CD14-positive monocyte (primary cell): Measurements from ENCODE around the gene IFIT3. TPM values are rescaled to one million over a fixed set of nuclear protein-coding genes. Genes with fewer than 3 reads are reported as not detected.

Experiments used
- DNase-seq, 3 donors: peaks; one replicate each; pipeline ENCODE4 v3.0.0-alpha.2; 2011 to 2022
- H2AFZ ChIP-seq: 2 replicates; pipeline ENCODE4 v1.6.0; 2012; ENCODE audit warnings: mild to moderate bottlenecking, low read depth, low read length, inconsistent platforms; ENCODE audit not compliant: insufficient read depth, poor library complexity, severe bottlenecking
- H3K27ac ChIP-seq, 2 donors: 1 replicate in 1 of 2; 2 replicates in 1 of 2; pipeline ENCODE4 v1.5.1; 2012 to 2013; ENCODE audit warnings: low read length in 2 of 2, control low read depth in 1 of 2, inconsistent platforms in 1 of 2, low read depth in 1 of 2, mild to moderate bottlenecking in 1 of 2
- H3K27me3 ChIP-seq, 2 donors: one replicate each; pipeline versions ENCODE4 v1.6.0 to v1.6.1; 2011 to 2013; ENCODE audit warnings: low read length in 2 of 2; ENCODE audit not compliant: control insufficient read depth in 2 of 2, insufficient read depth in 2 of 2
- H3K36me3 ChIP-seq, 2 donors: replicated peaks in 1 of 2; 1 replicate in 1 of 2; 2 replicates in 1 of 2; pipeline versions ENCODE4 v1.5.1 to v1.6.1; 2012 to 2013; ENCODE audit warnings: low read length in 2 of 2, control low read depth in 1 of 2, inconsistent platforms in 1 of 2, mild to moderate bottlenecking in 1 of 2; ENCODE audit not compliant: insufficient read depth in 2 of 2, control insufficient read depth in 1 of 2
- H3K4me1 ChIP-seq, 2 donors: 1 replicate in 1 of 2; 2 replicates in 1 of 2; pipeline versions ENCODE4 v1.5.1 to v1.6.1; 2012 to 2013; ENCODE audit warnings: low read length in 2 of 2, control low read depth in 1 of 2, inconsistent platforms in 1 of 2, mild to moderate bottlenecking in 1 of 2, moderate library complexity in 1 of 2; ENCODE audit not compliant: insufficient read depth in 2 of 2, control insufficient read depth in 1 of 2
- H3K4me2 ChIP-seq: replicated peaks from 2 replicates; pipeline ENCODE3; 2012; ENCODE audit warnings: low read length, moderate library complexity, mild to moderate bottlenecking; ENCODE audit not compliant: poor library complexity, severe bottlenecking; ENCODE audit errors: extremely low read depth
- H3K4me3 ChIP-seq, 3 experiments: fragments of 200-600 bp in 1 of 3; sonication (generic) in 1 of 3; replicated peaks in 1 of 3; 1 replicate in 2 of 3; 2 replicates in 1 of 3; pipeline ENCODE4 v1.5.1; 2011 to 2013; ENCODE audit warnings: low read length in 3 of 3, mild to moderate bottlenecking in 3 of 3, control low read depth in 2 of 3, low read depth in 2 of 3, inconsistent platforms in 1 of 3, moderate library complexity in 1 of 3
- H3K79me2 ChIP-seq: 2 replicates; pipeline ENCODE4 v1.6.0; 2012; ENCODE audit warnings: mild to moderate bottlenecking, control low read depth, inconsistent platforms, low read length, moderate library complexity; ENCODE audit not compliant: insufficient read depth
- H3K9ac ChIP-seq: 2 replicates; pipeline ENCODE4 v1.6.0; 2017; ENCODE audit warnings: low read length, mild to moderate bottlenecking; ENCODE audit not compliant: insufficient read depth, poor library complexity, severe bottlenecking
- H3K9me3 ChIP-seq, 2 donors: replicated peaks in 1 of 2; 1 replicate in 1 of 2; 2 replicates in 1 of 2; pipeline versions ENCODE4 v1.5.1 to v1.6.1; 2012 to 2013; ENCODE audit warnings: low read length in 2 of 2, control low read depth in 1 of 2; ENCODE audit not compliant: control insufficient read depth in 1 of 2, insufficient read depth in 1 of 2
- H4K20me1 ChIP-seq: 2 replicates; pipeline ENCODE4 v1.6.0; 2012; ENCODE audit warnings: mild to moderate bottlenecking, low read length, control low read depth, moderate library complexity; ENCODE audit not compliant: insufficient read depth
- H3K27ac Mint-ChIP-seq, 7 donors: one replicate each; pipeline ENCODE4 v1.8.0; 2020; ENCODE audit warnings: mild to moderate bottlenecking in 7 of 7, mixed read lengths in 7 of 7, moderate library complexity in 6 of 7, inconsistent platforms in 2 of 7
- H3K27me3 Mint-ChIP-seq, 3 donors: one replicate each; pipeline ENCODE4 v1.8.0; 2021 to 2022; ENCODE audit warnings: low read depth in 3 of 3, mild to moderate bottlenecking in 3 of 3, mixed read lengths in 3 of 3, moderate library complexity in 3 of 3, inconsistent platforms in 1 of 3
- H3K36me3 Mint-ChIP-seq, 2 donors: one replicate each; pipeline ENCODE4 v1.8.0; 2020; ENCODE audit warnings: mixed read lengths in 2 of 2, inconsistent platforms in 1 of 2, mild to moderate bottlenecking in 1 of 2
- H3K4me1 Mint-ChIP-seq: one replicate; pipeline ENCODE4 v1.8.0; 2020; ENCODE audit warnings: mild to moderate bottlenecking, mixed read lengths
- H3K4me3 Mint-ChIP-seq, 2 donors: one replicate each; pipeline ENCODE4 v1.8.0; 2020; ENCODE audit warnings: mild to moderate bottlenecking in 2 of 2, mixed read lengths in 2 of 2, moderate library complexity in 1 of 2
- H3K9me3 Mint-ChIP-seq, 7 donors: one replicate each; pipeline ENCODE4 v1.8.0; 2020 to 2022; ENCODE audit warnings: mixed read lengths in 7 of 7, mild to moderate bottlenecking in 6 of 7, moderate library complexity in 6 of 7, inconsistent platforms in 2 of 7
- CTCF ChIP-seq: fragments of 200-600 bp; IDR thresholded peaks from one replicate; pipeline ENCODE4 v1.8.0; 2022; ENCODE audit warnings: antibody characterized with exemption, mild to moderate bottlenecking
- WGBS: methylation state at CpG from one replicate; pipeline ENCODE4 v1.1.5; 2013; ENCODE audit warnings: missing lambda C conversion rate; ENCODE audit not compliant: insufficient coverage; 5-methylcytosine and 5-hydroxymethylcytosine counted together
- intact Hi-C, 2 donors: fragments of 100-400 bp; cut with micrococcal nuclease; formaldehyde crosslinking; loops; one replicate each; pipeline versions ENCODE4 v1.15.0 to v1.15.1; 2023
- polyA plus RNA-seq, 3 donors: library from polyadenylated mRNA; depleted of rRNA in 1 of 3; unstranded in 2 of 3; stranded (reverse) in 1 of 3; fragments of 300-500 nt in 2 of 3; fragments of >200 nt in 1 of 3; fragmentation: Illumina TruSeq in 2 of 3; gene quantifications; 1 replicate in 2 of 3; 2 replicates in 1 of 3; pipeline ENCODE4 v1.2.3, GENCODE V29; 2012 to 2021

The IFIT3 gene
- polyA plus RNA-seq, 3 donors: 13.8 to 38.0 (median 26.4) TPM

- Histone ChIP-seq H3K36me3 (no peaks in the 10 kb centered on the region), H3K79me2 (no peaks in the 10 kb centered on the region), H3K4me2 (no peak overlapping the region), H3K4me1 (peaks cover 37 to 44% of the 10 kb centered on the region in 2 donors), H2AFZ (no peak overlapping the region), H3K4me3 (no peak overlapping the region), H3K27ac (no peak overlapping the region), H3K9me3 (no peaks in the 10 kb centered on the region), H4K20me1 (no peaks in the 10 kb centered on the region), H3K27me3 (no peaks in the 10 kb centered on the region), H3K9ac (no peak overlapping the region)
- no peaks in the 10 kb centered on the region for H3K36me3 Mint-ChIP-seq
- DNase-seq: no peak
- no peak overlapping the region for H3K27ac Mint-ChIP-seq
- peaks cover 32% of the 10 kb centered on the region for H3K4me1 Mint-ChIP-seq
- no peaks in the 10 kb centered on the region for H3K9me3 Mint-ChIP-seq
- peaks cover 0 to 3% (median 0%) of the 10 kb centered on the region in 3 donors for H3K27me3 Mint-ChIP-seq
- no CpG with 5 or more reads among the region's 1 CpG for WGBS
- intact Hi-C loops: no loop called here
- TF ChIP-seq CTCF: peak; percentile 9
- H3K4me3 Mint-ChIP-seq: no peak overlapping the region
Measured at GRCh38 chr10:89389254-89389653, 61.5 kb downstream of the IFIT3 start.

Other genes with a start within 250 kb of the IFIT3 start
- gene CH25H, start 120.7 kb upstream of the IFIT3 start, polyA plus RNA-seq: 1 to 10 TPM in 1 of 3 donors, under 1 TPM in 1, not detected in 1; 0.09 to 1.2 TPM
- 100 to 1,000 TPM in 2 of 3 donors, 10 to 100 TPM in 1; 37.4 to 353 (median 289) TPM for gene LIPA, start 76.2 kb upstream of the IFIT3 start, polyA plus RNA-seq
- gene IFIT2, start 26.0 kb upstream of the IFIT3 start, polyA plus RNA-seq: 10 to 100 TPM in 2 of 3 donors, 1 to 10 TPM in 1; 9.7 to 25.2 (median 15.5) TPM
- not detected for gene IFIT1B, start 50.1 kb downstream of the IFIT3 start, polyA plus RNA-seq
- 10 to 100 TPM in 2 of 3 donors, 1 to 10 TPM in 1; 4.8 to 17.1 (median 12.1) TPM for gene IFIT1, start 64.6 kb downstream of the IFIT3 start, polyA plus RNA-seq
- gene IFIT5, start 86.6 kb downstream of the IFIT3 start, polyA plus RNA-seq: 1 to 10 TPM; 2.4 to 8.0 (median 5.8) TPM
- gene SLC16A12, start 207.6 kb downstream of the IFIT3 start, polyA plus RNA-seq: under 1 TPM in 1 of 3 donors, not detected in 2; 0.04 TPM